ENCODE data around the gene GZMA. TPM values are rescaled to one million over a fixed set of nuclear protein-coding genes. Genes with fewer than 3 reads are reported as not detected.

The GZMA gene
- total RNA-seq, 1 donor from 2014 or later = 0.51 TPM

- no peak for DNase-seq
Measured at GRCh38 chr5:55110217-55110616, 7.8 kb downstream of the GZMA start.

- DNase-seq = no peak
Measured at GRCh38 chr5:55113327-55113726, 10.9 kb downstream of the GZMA start.

- DNase-seq = no peak
Measured at GRCh38 chr5:55114061-55114460, 11.6 kb downstream of the GZMA start.

- no peak for DNase-seq
Measured at GRCh38 chr5:55123365-55123764, 20.9 kb downstream of the GZMA start.

- DNase-seq = no peak
Measured at GRCh38 chr5:55134053-55134722, 31.7 kb downstream of the GZMA start.

GRCh38 chr5:55136521-55136920, 34.1 kb downstream of the GZMA start:
- DNase-seq = no peak

- no peak for DNase-seq
Measured at GRCh38 chr5:55140908-55141665, 38.6 kb downstream of the GZMA start.

GRCh38 chr5:55141945-55142690, 39.7 kb downstream of the GZMA start:
- no peak for DNase-seq

GRCh38 chr5:55143624-55144023, 41.2 kb downstream of the GZMA start:
- no peak for DNase-seq

- DNase-seq = no peak
Measured at GRCh38 chr5:55146080-55146479, 43.6 kb downstream of the GZMA start.

GRCh38 chr5:55146543-55147151, 44.2 kb downstream of the GZMA start:
- DNase-seq = peak; percentile 94

GRCh38 chr5:55149308-55149795, 46.9 kb downstream of the GZMA start:
- no peak for DNase-seq

- DNase-seq = peak; percentile 22
Measured at GRCh38 chr5:55151923-55152842, 49.7 kb downstream of the GZMA start.

GRCh38 chr5:55154873-55155272, 52.4 kb downstream of the GZMA start:
- no peak for DNase-seq

Other genes with a start within 250 kb of the GZMA start
- 5.0 TPM for gene ESM1, start 117.1 kb upstream of the GZMA start, total RNA-seq
- gene GZMK, start 78.4 kb upstream of the GZMA start, total RNA-seq = not detected
- gene GPX8, start 57.5 kb downstream of the GZMA start, total RNA-seq = 61.1 TPM
- not detected for gene CDC20B, start 70.5 kb downstream of the GZMA start, total RNA-seq
- not detected for gene MCIDAS, start 124.7 kb downstream of the GZMA start, total RNA-seq
- gene CCNO, start 131.0 kb downstream of the GZMA start, total RNA-seq = not detected
- gene DHX29, start 205.0 kb downstream of the GZMA start, total RNA-seq = 36.7 TPM
- 163 TPM for gene MTREX, start 205.3 kb downstream of the GZMA start, total RNA-seq